SJCRH30 (cell line): ENCODE measurements around the gene MESD. TPM values are rescaled to one million over a fixed set of nuclear protein-coding genes. Genes with fewer than 3 reads are reported as not detected.

Source experiments
- DNase-seq, 2 experiments: peaks; one replicate each; pipeline ENCODE4 v3.0.0-alpha.2; 2015 to 2020
- H3K27ac ChIP-seq: fragments of 250-450 bp; sonication (Bioruptor Pico); 2 replicates; pipeline ENCODE4 v1.5.1; 2020; ENCODE audit warnings: mild to moderate bottlenecking, moderate library complexity
- H3K27me3 ChIP-seq: fragments of 250-450 bp; sonication (Bioruptor Pico); 2 replicates; pipeline ENCODE4 v1.5.1; 2020; ENCODE audit warnings: mild to moderate bottlenecking, moderate library complexity
- H3K36me3 ChIP-seq: fragments of 250-450 bp; sonication (Bioruptor Pico); 2 replicates; pipeline ENCODE4 v1.5.1; 2020; ENCODE audit warnings: mild to moderate bottlenecking, moderate library complexity
- H3K4me1 ChIP-seq: fragments of 250-450 bp; sonication (Bioruptor Pico); 2 replicates; pipeline ENCODE4 v1.5.1; 2020; ENCODE audit warnings: mild to moderate bottlenecking, moderate library complexity
- H3K4me3 ChIP-seq: fragments of 250-450 bp; sonication (Bioruptor Pico); 2 replicates; pipeline ENCODE4 v1.5.1; 2020; ENCODE audit warnings: mild to moderate bottlenecking, moderate library complexity
- H3K9me3 ChIP-seq: fragments of 250-450 bp; sonication (Bioruptor Pico); replicated peaks from 2 replicates; pipeline ENCODE4 v1.5.1; 2020; ENCODE audit warnings: mild to moderate bottlenecking, moderate library complexity
- total RNA-seq: library from RNA; depleted of rRNA; stranded (reverse); fragments of >200 nt; shearing (Covaris generic); gene quantifications from 2 replicates; pipeline ENCODE4 v1.2.3, GENCODE V29; 2014

The MESD gene
- total RNA-seq, 1 experiment from 2014 or later, result 22.1 TPM

DNA sequence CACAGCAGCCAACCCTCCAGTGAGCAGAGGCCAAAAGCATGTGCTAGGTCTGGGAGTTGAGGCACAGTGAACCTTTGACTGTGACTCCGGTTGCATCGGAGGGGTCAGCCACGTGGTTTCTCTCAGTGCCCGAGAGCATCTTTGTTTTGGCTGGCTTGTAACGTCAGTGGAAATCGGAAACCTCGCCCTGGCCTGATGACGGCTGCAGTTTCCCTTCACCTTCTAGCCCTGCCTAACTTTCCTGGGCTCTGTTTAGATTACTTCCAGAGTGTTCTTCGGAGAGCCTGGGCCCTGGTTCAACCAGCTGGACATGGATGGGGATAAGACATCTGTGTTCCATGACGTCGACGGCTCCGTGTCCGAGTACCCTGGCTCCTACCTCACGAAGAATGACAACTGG lies 56.6 kb downstream of the MESD start:
- DNase-seq, result no peak
- H3K4me1 ChIP-seq, result peaks cover 11% of the 10 kb centered on the region; the same call in 1 of the 2 replicates
- H3K27ac ChIP-seq, result no peak overlapping the region
- no peaks in the 10 kb centered on the region for H3K27me3 ChIP-seq
- no peak overlapping the region for H3K4me3 ChIP-seq
- no peaks in the 10 kb centered on the region for H3K9me3 ChIP-seq
- no peaks in the 10 kb centered on the region for H3K36me3 ChIP-seq

DNA sequence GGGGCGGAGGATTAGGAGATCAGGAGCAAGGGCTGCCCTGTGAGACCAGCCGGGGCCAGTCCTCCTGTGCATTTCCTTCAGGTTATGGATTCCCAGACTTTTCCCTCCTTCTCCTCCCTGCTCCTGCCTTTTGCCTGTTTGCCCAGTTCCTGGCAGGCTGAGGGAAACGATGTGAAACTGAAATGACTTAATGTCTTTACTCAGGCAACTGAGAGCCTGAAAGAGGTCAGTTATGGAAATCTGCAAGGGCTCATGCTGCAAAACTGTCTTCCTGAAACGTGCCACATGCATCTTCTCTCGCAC lies 57.2 kb downstream of the MESD start:
- H3K27ac ChIP-seq, result no peak overlapping the region
- H3K27me3 ChIP-seq, result no peaks in the 10 kb centered on the region
- H3K36me3 ChIP-seq, result no peaks in the 10 kb centered on the region
- H3K4me1 ChIP-seq, result peaks cover 11% of the 10 kb centered on the region; the same call in 1 of the 2 replicates
- H3K4me3 ChIP-seq, result no peak overlapping the region
- no peaks in the 10 kb centered on the region for H3K9me3 ChIP-seq
- no peak for DNase-seq

DNA sequence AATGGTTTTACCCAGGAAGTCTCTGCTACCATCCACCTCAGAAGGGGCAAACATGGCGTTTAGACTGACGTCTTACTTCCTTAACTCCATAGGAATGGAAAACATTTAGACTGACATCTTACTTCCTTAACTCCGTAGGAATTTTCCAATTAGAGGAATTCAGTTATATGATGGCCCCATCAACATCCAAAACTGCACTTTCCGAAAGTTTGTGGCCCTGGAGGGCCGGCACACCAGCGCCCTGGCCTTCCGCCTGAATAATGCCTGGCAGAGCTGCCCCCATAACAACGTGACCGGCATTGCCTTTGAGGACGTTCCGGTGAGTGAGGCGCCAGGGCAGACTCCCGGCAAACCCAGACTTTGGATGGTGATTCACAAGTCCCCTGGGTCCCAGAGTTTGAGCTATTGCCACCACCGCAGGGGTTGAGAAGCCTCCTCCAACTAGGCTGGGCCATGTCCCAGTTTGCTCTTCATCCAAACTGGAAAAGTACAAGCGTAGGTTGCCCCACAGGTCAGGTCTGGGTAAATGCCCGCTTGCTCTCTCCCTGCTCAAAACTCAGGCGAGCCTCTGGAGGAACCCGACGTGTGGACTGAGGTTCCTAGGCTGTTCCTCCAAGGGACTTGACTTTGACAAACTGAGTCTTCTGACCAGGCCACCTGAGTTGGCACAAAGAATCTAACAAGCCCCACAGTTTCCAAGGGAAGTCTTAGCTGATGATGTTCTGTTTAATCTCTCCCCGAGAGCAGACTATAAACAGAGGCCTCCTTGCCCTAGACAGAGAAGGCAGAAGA lies 57.7 kb downstream of the MESD start:
- H3K4me1 ChIP-seq, result peaks cover 11% of the 10 kb centered on the region; the same call in 1 of the 2 replicates
- no peaks in the 10 kb centered on the region for H3K9me3 ChIP-seq
- no peak for DNase-seq
- H3K27ac ChIP-seq, result no peak overlapping the region
- no peak overlapping the region for H3K4me3 ChIP-seq
- no peaks in the 10 kb centered on the region for H3K36me3 ChIP-seq
- no peaks in the 10 kb centered on the region for H3K27me3 ChIP-seq

DNA sequence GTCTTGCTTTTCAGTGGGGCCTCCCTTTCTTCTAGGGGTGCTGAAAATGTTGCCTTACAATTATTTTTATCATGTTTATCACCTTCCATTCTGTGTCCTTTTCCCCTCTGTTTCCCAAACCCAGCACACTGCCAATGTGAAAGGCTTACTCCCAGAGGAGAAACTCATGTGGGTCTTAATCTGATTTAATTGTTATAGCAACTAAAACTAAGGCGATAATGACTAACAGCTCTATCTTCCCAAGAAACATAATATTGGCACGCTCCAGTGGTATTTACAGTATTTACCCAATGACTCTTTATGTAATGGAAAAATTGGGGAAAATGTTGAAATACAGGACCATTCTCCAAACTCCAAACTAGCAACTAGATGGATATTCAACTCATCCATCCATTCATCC lies 58.4 kb downstream of the MESD start:
- Histone ChIP-seq H3K4me3 (no peak overlapping the region), H3K4me1 (peaks cover 11% of the 10 kb centered on the region; the same call in 1 of the 2 replicates), H3K27ac (no peak overlapping the region), H3K9me3 (no peaks in the 10 kb centered on the region), H3K27me3 (no peaks in the 10 kb centered on the region), H3K36me3 (no peaks in the 10 kb centered on the region)
- DNase-seq, result no peak

DNA sequence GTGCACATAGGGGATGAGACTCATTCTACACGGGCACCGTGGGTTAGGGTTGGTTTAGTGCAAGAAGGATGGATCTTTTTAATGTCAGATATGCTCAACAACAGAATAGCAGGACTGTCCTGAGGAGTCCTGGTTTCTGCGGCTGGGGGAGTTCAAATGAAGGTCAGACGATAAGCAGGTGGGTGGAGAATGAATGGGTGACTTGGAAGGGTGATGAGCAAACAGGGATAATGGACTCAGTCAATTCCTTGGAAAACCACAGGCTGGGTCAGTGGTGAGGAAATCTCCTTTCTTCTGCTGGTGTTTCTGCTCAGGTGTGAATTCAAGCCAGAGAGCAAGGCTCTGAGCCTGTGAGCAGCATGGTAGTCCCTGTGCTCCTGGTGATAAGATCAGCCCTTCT lies 59.9 kb downstream of the MESD start:
- peak overlapping the region; percentile 50; the same call in 1 of the 2 replicates for H3K27ac ChIP-seq
- no peak for DNase-seq
- H3K9me3 ChIP-seq, result no peaks in the 10 kb centered on the region
- H3K36me3 ChIP-seq, result no peaks in the 10 kb centered on the region
- H3K4me1 ChIP-seq, result peaks cover 4% of the 10 kb centered on the region; the same call in 1 of the 2 replicates
- H3K27me3 ChIP-seq, result no peaks in the 10 kb centered on the region
- H3K4me3 ChIP-seq, result no peak overlapping the region

DNA sequence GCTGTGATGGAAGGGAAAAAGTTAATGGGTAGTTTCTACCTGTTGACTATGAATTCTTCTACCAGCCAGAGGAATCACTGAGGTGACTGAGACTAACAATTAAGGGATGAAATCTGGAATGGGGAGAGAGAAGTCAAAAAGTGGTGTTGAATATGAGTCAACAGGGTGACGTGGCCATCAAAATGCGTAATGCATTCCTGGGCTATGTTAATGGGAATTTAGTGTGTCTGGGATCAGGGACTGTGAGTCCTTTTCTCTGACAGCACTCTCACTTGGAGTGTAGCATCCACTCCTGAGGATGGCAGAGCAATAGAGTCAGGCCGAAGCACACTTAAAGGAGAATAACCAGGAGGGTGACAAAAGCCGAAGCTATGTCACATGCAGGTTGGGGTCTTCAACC lies 60.4 kb downstream of the MESD start:
- Histone ChIP-seq H3K36me3 (no peaks in the 10 kb centered on the region), H3K9me3 (no peaks in the 10 kb centered on the region), H3K4me3 (no peak overlapping the region), H3K27ac (peak overlapping the region; percentile 50; the same call in 1 of the 2 replicates), H3K27me3 (no peaks in the 10 kb centered on the region), H3K4me1 (no peaks in the 10 kb centered on the region)
- no peak for DNase-seq

DNA sequence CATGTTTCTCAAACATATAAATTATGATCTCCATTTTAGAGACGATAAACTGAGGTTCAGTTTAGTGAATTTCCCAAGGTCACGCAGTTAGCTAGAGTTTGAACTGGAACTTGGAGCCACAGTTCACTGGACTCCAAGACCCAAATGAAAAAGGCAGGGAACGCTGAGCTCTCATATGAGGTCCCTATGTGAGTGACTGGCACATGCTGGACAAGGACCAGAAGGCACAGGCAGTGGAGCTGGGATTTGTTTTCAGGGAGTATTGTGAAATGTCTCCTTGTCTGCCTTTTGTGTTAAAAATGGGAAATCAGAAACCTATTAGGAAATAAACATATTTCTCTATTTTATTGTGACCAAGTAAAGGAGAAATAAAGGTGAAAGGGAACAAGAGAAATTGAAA lies 63.5 kb downstream of the MESD start:
- DNase-seq, result no peak
- Histone ChIP-seq H3K36me3 (no peaks in the 10 kb centered on the region), H3K27ac (peak overlapping the region; percentile 27; the same call in 1 of the 2 replicates), H3K4me3 (no peak overlapping the region), H3K27me3 (no peaks in the 10 kb centered on the region), H3K4me1 (no peaks in the 10 kb centered on the region), H3K9me3 (no peaks in the 10 kb centered on the region)

DNA sequence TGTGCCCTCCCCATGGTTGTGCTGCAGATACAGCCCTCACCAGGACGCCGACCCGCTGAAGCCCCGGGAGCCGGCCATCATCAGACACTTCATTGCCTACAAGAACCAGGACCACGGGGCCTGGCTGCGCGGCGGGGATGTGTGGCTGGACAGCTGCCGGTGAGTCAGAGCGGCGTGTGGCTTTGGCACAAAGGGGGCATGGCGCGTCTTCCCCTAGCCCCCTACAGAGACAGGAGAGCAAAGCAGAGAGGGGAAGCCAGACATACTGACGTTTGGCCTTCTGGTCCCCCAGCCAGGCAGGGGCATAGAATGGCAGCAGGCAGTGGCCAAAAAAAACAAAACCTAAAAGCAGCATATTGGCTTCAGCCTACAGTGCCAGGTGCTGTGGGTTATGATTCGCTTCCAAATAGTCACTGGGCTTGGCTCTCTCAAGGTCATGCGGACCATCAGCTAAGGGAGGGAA lies 64.0 kb downstream of the MESD start:
- DNase-seq, result peak; percentile 28 to 31
- H3K27ac ChIP-seq, result peak overlapping the region; percentile 27; the same call in 1 of the 2 replicates
- H3K27me3 ChIP-seq, result no peaks in the 10 kb centered on the region
- H3K36me3 ChIP-seq, result no peaks in the 10 kb centered on the region
- no peaks in the 10 kb centered on the region for H3K9me3 ChIP-seq
- H3K4me1 ChIP-seq, result no peaks in the 10 kb centered on the region
- no peak overlapping the region for H3K4me3 ChIP-seq

DNA sequence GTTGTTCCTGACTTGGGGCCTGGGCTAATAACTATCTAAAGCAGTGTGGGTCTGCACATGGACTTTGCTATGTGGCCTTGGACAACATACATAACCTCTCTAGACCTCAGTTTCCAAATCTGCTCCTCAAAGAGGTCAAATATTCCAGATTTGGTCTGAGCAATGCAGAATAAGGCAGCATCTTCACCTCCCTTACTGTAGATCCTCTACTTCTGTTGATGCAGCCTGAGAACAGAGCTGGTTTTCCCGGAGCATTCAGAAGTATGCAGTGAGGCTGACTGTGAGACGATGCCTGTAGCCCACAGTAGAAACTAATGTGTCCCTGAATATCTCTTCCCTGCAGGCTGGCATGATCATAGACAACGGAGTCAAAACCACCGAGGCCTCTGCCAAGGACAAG lies 65.3 kb downstream of the MESD start:
- H3K36me3 ChIP-seq, result no peaks in the 10 kb centered on the region

DNA sequence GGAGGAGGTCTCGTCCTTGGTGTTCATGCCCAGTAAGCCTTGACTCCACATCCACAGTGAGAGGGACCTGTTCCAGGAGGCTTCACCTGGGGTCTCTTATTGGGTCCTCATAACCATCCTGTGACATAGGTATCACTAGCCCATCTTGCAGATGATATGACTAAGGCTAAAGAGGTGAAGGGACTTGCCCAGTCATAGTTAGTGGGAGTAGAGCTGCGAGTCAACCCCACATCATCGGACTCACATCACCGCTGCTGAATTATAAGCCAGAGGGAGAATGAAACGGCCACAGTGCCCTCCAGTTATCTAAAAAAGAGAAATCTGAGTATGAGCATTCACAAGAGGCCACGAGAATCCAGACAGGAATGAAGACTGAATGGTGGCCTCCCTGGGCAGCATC lies 66.0 kb downstream of the MESD start:
- Histone ChIP-seq H3K27me3 (no peaks in the 10 kb centered on the region), H3K27ac (no peak overlapping the region), H3K9me3 (no peaks in the 10 kb centered on the region), H3K36me3 (no peaks in the 10 kb centered on the region), H3K4me1 (no peaks in the 10 kb centered on the region), H3K4me3 (no peak overlapping the region)
- no peak for DNase-seq

More for the DNA sequence above, 65.3 kb downstream of the MESD start:
- H3K4me1 ChIP-seq, result no peaks in the 10 kb centered on the region
- no peak overlapping the region for H3K27ac ChIP-seq
- H3K4me3 ChIP-seq, result no peak overlapping the region
- no peaks in the 10 kb centered on the region for H3K27me3 ChIP-seq
- DNase-seq, result no peak
- no peaks in the 10 kb centered on the region for H3K9me3 ChIP-seq

DNA sequence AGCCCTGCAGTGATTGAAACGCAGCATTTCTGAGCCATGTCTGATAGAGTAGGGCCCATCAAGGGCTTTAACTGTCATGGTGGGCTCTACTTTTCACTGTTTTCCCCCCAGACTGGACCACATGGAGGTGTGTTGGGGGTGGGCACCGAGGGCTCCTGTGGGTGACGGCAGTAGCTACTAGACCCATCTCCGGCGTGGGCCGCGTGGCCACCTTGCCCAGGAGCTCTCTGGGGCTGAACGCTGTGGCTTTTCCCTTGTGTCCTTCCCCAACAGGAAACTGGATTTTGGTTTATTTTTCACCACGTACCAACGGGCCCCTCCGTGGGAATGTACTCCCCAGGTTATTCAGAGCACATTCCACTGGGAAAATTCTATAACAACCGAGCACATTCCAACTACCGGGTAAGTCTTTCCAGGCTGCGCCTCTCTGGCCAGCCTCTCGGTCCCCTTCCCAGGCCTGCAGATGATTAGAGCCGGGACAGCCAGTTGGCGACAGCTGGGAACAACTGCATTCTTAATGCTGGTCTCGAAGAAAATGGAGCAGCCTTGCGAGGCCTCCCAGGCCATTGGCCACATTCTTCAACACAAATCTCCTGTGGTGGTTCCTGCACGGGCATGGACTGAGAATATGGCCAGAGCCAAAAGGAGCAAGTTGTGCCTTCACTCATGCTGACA lies 67.7 kb downstream of the MESD start:
- Histone ChIP-seq H3K27ac (no peak overlapping the region), H3K36me3 (no peaks in the 10 kb centered on the region)
- no peak for DNase-seq

DNA sequence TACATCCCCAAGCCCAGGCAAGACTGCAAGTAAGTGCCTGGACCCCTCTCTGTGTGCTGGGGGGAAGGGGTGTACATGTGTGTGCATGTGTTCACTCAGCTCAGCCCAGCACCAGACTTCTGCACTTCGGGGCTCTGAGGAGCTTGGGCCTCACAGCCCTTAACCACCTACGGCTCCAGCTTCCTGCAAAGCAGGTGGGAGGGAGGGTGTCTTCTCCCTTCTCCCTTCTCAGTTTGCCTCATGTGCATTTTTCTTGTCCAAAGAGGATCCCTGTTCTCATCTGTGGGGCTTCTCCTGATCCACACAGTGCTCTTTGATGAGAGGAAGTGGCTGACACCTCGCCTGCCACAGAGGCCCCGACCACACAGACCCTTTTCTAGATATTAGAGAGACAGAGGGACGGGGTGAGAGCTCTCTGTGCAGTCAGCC lies 69.3 kb downstream of the MESD start:
- Histone ChIP-seq H3K27me3 (no peaks in the 10 kb centered on the region), H3K4me3 (no peak overlapping the region), H3K9me3 (no peaks in the 10 kb centered on the region), H3K4me1 (no peaks in the 10 kb centered on the region), H3K27ac (no peak overlapping the region), H3K36me3 (no peaks in the 10 kb centered on the region)
- no peak for DNase-seq

More for the DNA sequence above, 67.7 kb downstream of the MESD start:
- H3K4me3 ChIP-seq, result no peak overlapping the region
- H3K27me3 ChIP-seq, result no peaks in the 10 kb centered on the region
- H3K4me1 ChIP-seq, result no peaks in the 10 kb centered on the region
- H3K9me3 ChIP-seq, result no peaks in the 10 kb centered on the region

DNA sequence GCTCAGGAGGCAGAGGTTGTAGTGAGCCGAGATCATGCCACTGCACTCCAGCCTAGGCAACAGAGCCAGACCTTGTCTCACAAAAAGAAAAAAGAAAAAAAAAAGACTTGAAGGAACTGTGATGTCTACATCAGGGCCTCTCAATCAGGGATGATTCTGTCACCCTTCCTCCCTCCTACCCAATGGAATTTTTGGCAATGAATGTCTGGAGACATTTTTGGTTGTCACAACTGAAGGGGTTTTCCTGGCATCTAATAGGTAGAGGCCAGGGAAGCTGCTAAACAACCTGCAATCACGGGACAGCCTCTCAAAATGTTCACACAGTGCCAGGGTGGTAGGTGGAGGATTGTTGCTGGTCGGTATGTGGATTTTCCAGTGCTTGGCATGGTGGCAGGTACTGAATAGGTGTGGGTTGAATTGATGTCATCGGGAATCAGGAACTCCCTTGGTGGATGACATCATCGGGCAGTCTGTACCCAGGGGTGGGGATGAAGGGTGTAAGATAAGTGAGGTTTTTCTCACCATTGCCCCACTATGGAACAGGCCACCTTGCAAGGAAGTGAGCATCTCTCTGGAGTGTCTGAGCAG lies 71.3 kb downstream of the MESD start:
- H3K9me3 ChIP-seq, result no peaks in the 10 kb centered on the region
- DNase-seq, result no peak
- H3K4me1 ChIP-seq, result no peaks in the 10 kb centered on the region
- H3K27me3 ChIP-seq, result no peaks in the 10 kb centered on the region
- H3K27ac ChIP-seq, result no peak overlapping the region
- no peak overlapping the region for H3K4me3 ChIP-seq
- H3K36me3 ChIP-seq, result no peaks in the 10 kb centered on the region

DNA sequence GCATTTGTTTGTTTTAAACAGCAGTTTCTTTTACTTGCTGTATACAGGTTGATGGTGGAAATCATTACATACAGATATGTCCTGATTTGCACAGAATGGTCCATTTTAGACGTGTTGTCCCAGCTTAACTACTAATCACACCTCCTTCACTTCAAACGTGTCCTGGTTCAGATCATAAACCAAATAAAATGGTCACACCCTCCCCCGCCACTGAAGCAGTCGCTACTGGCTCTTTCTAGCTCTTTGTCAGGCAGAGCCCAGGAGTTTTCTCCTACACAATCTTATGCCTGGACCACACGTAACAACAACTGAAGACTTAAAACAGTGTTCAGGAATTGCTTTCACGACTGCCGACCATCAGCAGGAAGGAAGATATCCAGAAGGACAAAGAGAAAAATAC lies 73.6 kb downstream of the MESD start:
- Histone ChIP-seq H3K27me3 (no peaks in the 10 kb centered on the region), H3K4me1 (no peaks in the 10 kb centered on the region), H3K27ac (no peak overlapping the region), H3K9me3 (no peaks in the 10 kb centered on the region), H3K36me3 (no peaks in the 10 kb centered on the region), H3K4me3 (no peak overlapping the region)
- no peak for DNase-seq

DNA sequence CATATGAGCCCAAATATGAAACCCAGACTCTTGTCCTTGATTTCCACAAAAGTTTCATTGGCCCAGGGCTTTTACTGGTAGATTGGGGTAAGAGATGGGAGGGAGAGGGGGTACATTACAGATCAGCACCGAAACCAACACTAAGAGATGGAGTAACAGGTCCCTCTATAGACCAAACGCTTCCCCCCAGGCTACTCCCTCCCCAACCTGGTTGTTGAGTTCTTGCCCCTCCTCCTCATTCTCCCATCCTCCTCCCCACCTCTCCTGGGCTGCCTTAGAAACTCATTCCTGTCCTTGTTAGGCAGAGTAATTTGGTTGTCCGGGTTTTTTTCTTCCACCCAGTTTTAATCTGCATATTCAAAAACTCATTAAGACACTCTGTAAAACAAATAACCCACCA lies 74.1 kb downstream of the MESD start:
- no peaks in the 10 kb centered on the region for H3K9me3 ChIP-seq
- H3K27ac ChIP-seq, result no peak overlapping the region
- H3K36me3 ChIP-seq, result no peaks in the 10 kb centered on the region
- H3K4me1 ChIP-seq, result no peaks in the 10 kb centered on the region
- no peak overlapping the region for H3K4me3 ChIP-seq
- H3K27me3 ChIP-seq, result no peaks in the 10 kb centered on the region
- DNase-seq, result no peak
